ENCODE measurements around the gene WIPF3.

Gene WIPF3

DNA sequence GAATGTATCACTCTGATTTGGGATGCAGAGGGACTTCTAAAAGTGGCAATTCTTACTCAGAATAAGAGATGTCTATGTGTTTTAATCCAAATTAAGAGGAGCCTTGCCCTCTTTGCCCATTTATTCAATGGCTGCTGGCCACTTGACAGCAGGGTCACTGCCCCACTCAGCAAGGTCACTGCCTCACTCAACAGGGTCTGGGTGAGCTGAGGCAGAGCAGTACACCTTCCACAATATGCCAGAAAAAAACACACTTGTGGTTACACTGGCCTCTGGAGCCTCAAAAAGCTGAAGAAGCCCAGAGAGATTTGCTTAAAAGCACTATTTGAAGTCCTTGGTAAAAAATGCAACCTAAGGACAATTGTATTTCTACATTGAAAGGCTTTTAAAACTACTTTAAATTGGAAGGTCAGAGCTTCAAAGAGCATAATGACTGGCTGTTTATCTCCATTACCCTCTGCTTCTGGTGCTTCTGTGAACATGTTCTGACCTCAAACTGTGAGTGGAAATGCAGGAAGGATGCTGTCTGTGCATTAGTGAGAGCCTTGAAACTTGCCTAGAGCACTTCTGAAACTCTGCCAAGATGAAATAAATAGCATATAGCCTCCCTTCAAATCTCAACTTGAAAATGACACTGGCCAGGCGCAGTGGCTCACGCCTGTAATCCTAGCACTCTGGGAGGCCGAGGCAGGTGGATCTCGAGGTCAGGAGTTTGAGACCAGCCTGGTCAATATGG, 35.1 kb upstream of the WIPF3 start:
- TF ChIP-seq, protein P1, sequence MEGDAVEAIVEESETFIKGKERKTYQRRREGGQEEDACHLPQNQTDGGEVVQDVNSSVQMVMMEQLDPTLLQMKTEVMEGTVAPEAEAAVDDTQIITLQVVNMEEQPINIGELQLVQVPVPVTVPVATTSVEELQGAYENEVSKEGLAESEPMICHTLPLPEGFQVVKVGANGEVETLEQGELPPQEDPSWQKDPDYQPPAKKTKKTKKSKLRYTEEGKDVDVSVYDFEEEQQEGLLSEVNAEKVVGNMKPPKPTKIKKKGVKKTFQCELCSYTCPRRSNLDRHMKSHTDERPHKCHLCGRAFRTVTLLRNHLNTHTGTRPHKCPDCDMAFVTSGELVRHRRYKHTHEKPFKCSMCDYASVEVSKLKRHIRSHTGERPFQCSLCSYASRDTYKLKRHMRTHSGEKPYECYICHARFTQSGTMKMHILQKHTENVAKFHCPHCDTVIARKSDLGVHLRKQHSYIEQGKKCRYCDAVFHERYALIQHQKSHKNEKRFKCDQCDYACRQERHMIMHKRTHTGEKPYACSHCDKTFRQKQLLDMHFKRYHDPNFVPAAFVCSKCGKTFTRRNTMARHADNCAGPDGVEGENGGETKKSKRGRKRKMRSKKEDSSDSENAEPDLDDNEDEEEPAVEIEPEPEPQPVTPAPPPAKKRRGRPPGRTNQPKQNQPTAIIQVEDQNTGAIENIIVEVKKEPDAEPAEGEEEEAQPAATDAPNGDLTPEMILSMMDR (IDR thresholded peaks at IDR 0.05; ENCODE audit: low read depth, low read length) = no peak
- H3K4me1 ChIP-seq = no peaks in the 10 kb centered on the region
- H3K27me3 ChIP-seq = no peaks in the 10 kb centered on the region
- no peak overlapping the region for H3K4me3 ChIP-seq (ENCODE audit: low read depth, low read length)
- no peaks in the 10 kb centered on the region for H3K9me3 ChIP-seq
- DNase-seq = peak; percentile 32
- H3K36me3 ChIP-seq = no peaks in the 10 kb centered on the region

DNA sequence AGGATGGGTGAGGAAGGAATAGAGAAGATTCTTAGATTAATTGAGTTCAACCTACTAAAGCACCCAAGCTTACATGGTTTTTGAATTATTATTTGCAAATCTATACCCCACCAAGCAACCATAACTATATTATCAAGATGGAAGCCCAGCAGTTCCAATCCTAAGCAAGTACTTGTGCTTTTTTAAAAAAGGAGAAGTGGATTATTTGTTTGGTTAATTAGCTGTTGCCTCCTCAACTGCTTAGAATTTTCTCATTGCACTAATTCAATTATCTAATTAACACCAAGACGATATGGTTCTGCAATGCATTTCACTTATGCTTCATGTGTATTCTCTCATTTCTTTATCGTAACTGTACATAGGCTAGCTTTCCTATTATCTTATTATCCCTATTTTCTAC, 27.3 kb upstream of the WIPF3 start:
- no peaks in the 10 kb centered on the region for H3K4me1 ChIP-seq
- TF ChIP-seq, protein P1 (IDR thresholded peaks at IDR 0.05; ENCODE audit: low read depth, low read length) = no peak
- no peak overlapping the region for H3K4me3 ChIP-seq (ENCODE audit: low read depth, low read length)
- H3K9me3 ChIP-seq = no peaks in the 10 kb centered on the region
- no peaks in the 10 kb centered on the region for H3K36me3 ChIP-seq
- peaks cover 7% of the 10 kb centered on the region; the same call in 1 of the 2 replicates for H3K27me3 ChIP-seq
- no peak for DNase-seq

DNA sequence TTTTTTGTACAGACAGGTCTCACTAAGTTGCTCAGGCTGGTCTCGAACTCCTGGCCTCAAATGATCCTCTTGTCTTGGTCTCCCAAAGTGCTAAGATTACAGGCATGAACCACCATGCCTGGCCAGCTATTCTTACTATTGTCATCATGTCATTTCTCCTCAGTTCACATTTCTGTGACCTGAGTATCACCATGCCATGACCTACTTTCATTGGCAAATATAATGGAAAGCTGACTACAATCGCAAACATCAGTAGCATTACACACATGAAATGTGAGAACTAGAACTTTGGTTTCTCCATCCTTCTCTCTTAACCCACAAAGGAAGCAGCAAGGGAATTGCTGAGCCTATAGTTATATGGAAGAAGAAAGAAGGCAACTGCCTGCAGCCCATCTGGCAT, 26.0 kb upstream of the WIPF3 start:
- Histone ChIP-seq H3K4me1 (no peaks in the 10 kb centered on the region), H3K9me3 (no peaks in the 10 kb centered on the region), H3K4me3 (ENCODE audit: low read depth, low read length) (no peak overlapping the region), H3K36me3 (no peaks in the 10 kb centered on the region), H3K27me3 (peaks cover 7% of the 10 kb centered on the region; the same call in 1 of the 2 replicates)
- TF ChIP-seq, protein P1 (IDR thresholded peaks at IDR 0.05; ENCODE audit: low read depth, low read length) = no peak
- no peak for DNase-seq

DNA sequence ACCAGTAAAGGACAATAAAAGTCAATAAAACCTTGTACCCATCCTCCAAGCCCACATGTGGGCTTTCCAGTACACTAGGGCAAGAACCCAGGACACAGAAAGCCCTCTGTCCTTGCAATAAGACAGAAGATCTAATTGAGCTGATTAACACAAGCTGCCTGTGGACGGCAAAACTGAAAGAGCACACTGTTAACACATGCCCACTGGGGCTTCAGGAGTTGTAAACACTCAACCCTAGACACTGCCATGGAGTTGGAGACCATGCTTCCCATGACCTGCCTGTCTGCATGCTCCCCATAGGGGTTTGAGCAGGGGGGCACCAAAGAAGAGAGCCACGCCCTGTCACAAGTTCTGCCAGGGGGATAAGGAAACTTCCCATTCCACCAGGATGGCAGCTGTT, 22.6 kb upstream of the WIPF3 start:
- no peaks in the 10 kb centered on the region for H3K9me3 ChIP-seq
- DNase-seq = no peak
- H3K4me1 ChIP-seq = no peaks in the 10 kb centered on the region
- TF ChIP-seq, protein P1 (IDR thresholded peaks at IDR 0.05; ENCODE audit: low read depth, low read length) = no peak
- H3K36me3 ChIP-seq = no peaks in the 10 kb centered on the region
- H3K4me3 ChIP-seq (ENCODE audit: low read depth, low read length) = no peak overlapping the region
- H3K27me3 ChIP-seq = peaks cover 7% of the 10 kb centered on the region; the same call in 1 of the 2 replicates

DNA sequence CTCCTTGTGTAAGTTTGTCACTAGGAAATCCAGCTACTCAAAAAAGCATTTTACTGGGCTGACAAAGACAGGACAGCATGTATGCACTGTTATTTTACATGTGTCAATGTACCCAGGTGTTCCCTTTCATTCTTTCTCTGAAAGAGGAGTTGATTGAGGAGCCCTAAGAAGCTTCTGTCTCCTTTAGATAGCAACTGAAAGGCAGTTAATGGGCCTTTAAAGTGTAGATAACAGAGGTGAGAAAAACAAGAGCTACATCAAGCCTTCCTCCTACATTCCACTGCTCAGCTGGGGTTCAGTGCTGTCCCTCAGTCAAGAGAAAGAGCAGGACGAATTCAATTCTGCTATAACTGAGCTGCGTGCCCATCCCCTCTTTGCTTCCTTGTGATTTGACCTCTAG, 12.8 kb upstream of the WIPF3 start:
- TF ChIP-seq, protein P1 (IDR thresholded peaks at IDR 0.05; ENCODE audit: low read depth, low read length) = no peak
- Histone ChIP-seq H3K36me3 (no peaks in the 10 kb centered on the region), H3K4me1 (no peaks in the 10 kb centered on the region), H3K9me3 (no peaks in the 10 kb centered on the region), H3K4me3 (ENCODE audit: low read depth, low read length) (no peak overlapping the region), H3K27me3 (peaks cover 2% of the 10 kb centered on the region; the same call in 1 of the 2 replicates)
- no peak for DNase-seq

DNA sequence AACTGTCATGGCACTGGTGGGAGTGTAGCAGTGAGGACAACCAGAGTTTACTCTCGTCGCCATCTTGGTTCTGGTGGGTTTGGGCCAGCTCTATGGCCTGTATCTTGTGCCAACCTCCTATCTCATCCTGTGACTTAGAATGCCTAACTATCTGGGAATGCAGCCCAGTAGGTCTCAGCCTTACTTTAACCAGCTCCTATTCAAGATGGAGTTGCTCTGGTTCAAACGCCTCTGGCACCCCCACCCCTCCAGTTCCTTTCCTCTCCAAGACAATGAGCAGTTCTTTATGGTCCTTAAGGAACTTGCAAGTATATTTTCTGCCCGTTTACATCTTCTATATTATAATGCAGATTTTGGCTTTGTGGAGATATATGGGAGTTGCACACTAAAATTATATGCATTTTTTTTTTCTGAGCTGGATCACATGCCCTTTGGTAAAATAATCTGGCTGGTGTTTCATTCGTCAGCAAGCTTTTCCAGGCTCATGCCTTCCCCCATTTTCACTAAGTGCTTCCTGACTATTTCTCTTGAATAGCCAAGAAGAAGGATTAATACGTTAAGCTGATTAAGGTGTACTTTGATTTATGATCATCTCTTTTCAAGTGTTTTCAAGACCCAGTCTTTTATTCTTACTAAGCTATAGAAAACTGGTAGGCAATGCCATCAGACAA, 11.2 kb upstream of the WIPF3 start:
- Histone ChIP-seq H3K4me1 (no peaks in the 10 kb centered on the region), H3K27me3 (peaks cover 5% of the 10 kb centered on the region; the same call in 1 of the 2 replicates), H3K9me3 (no peaks in the 10 kb centered on the region), H3K36me3 (no peaks in the 10 kb centered on the region), H3K4me3 (ENCODE audit: low read depth, low read length) (no peak overlapping the region)
- no peak for DNase-seq
- TF ChIP-seq, protein P1 (IDR thresholded peaks at IDR 0.05; ENCODE audit: low read depth, low read length) = no peak

All from BE2C (cell line).